K562 treated with DMSO at 1 percent for 24 hours (cell line): ENCODE data around the gene PNPLA5. TPM values are rescaled to one million over a fixed set of nuclear protein-coding genes. Genes with fewer than 3 reads are reported as not detected.

Experiments used
- total RNA-seq: library from RNA; unstranded; fragments of 300-600 nt; gene quantifications from 2 replicates; pipeline ENCODE4 v1.2.3, GENCODE V29; 2022; ENCODE audit warnings: low read depth; ENCODE audit not compliant: insufficient read depth

Gene PNPLA5
- total RNA-seq: not detected in 2 replicates

GRCh38 chr22:43891360-43892182 is at the start of gene PNPLA5:
Gene PNPLA5 (minus strand): TSS chr22:43892013. CDS start chr22:43891880, 133 bp downstream.

GRCh38 chr22:43923631-43924464 is 32.0 kb upstream of the PNPLA5 start, which contains the start of gene PNPLA3:
Gene PNPLA3 (plus strand): TSS chr22:43923805. CDS start chr22:43923912, 107 bp downstream.

GRCh38 chr22:43862074-43862881 is 29.5 kb downstream of the PNPLA5 start, which contains the start of gene SULT4A1:
Gene SULT4A1 (minus strand): TSS chr22:43862513. CDS start chr22:43862382, 131 bp downstream.

Other genes starting within 250 kb of the PNPLA5 start
- not detected in 2 replicates for gene EFCAB6, start 79.7 kb downstream of the PNPLA5 start, total RNA-seq
- gene SULT4A1, start 29.5 kb downstream of the PNPLA5 start, total RNA-seq: 0.21 TPM in 1 of 2 replicates, not detected in the other
- gene PNPLA3, start 31.8 kb upstream of the PNPLA5 start, total RNA-seq: not detected in 2 replicates
- gene SAMM50, start 63.4 kb upstream of the PNPLA5 start, total RNA-seq: 31.7 and 33.9 TPM in 2 replicates
- gene PARVB, start 132.3 kb upstream of the PNPLA5 start, total RNA-seq: 27.9 and 28.2 TPM in 2 replicates